SH-SY5Y (cell line): ENCODE data around the gene RSBN1L.

Source experiments
- GATA2 ChIP-seq: IDR thresholded peaks from 2 replicates; pipeline ENCODE4 v1.6.1; 2011; ENCODE audit warnings: mild to moderate bottlenecking, low read depth, low read length
- GATA3 ChIP-seq: IDR thresholded peaks from 2 replicates; pipeline ENCODE4 v1.6.1; 2011; ENCODE audit warnings: low read depth, mild to moderate bottlenecking, low read length, moderate library complexity

GRCh38 chr7:77765906-77766800 lies 69.9 kb downstream of the RSBN1L start:
- TF ChIP-seq GATA2 (no peak), GATA3 (no peak)
